Cardiac fibroblast (primary cell): Measurements from ENCODE around the gene DPCD.

ENCODE experiments used
- DNase-seq, 2 donors: peaks; one replicate each; pipeline versions ENCODE4 v3.0.0 to v3.0.0-alpha.2; 2010; ENCODE audit warnings: low read depth in 2 of 2
- H3K4me3 ChIP-seq, 2 donors: replicated peaks in 1 of 2; 1 replicate in 1 of 2; 2 replicates in 1 of 2; pipeline ENCODE4 v1.5.1; 2011; ENCODE audit warnings: low read depth in 2 of 2, low read length in 2 of 2, mild to moderate bottlenecking in 2 of 2, moderate library complexity in 1 of 2
- CTCF ChIP-seq: IDR thresholded peaks from one replicate; pipeline ENCODE4 v1.5.1; 2011; ENCODE audit warnings: low read depth, mild to moderate bottlenecking, low read length, inconsistent platforms

Gene DPCD

DNA sequence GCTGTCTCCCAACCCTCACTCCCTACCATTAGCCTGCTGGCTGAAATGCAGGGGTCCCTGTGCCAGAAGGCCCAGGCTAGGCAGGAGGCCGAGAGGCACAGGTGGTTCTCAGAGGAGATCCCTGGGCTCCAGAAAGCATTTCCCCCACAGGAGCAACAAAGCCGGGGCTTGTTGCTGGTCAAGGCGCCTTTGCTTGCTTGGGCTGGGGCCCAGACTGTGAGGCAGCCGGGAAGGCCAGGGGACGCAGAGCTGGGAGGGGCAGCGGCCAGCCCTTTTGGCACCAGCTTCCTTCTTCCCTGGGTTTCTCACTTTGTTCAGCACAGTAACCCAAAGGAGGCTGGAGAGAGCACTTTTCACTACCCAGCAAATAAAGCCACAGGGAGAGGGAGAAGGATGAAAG, 58.2 kb downstream of the DPCD start:
- no peak for DNase-seq
- no peak for TF ChIP-seq CTCF
- no peak overlapping the region for H3K4me3 ChIP-seq

DNA sequence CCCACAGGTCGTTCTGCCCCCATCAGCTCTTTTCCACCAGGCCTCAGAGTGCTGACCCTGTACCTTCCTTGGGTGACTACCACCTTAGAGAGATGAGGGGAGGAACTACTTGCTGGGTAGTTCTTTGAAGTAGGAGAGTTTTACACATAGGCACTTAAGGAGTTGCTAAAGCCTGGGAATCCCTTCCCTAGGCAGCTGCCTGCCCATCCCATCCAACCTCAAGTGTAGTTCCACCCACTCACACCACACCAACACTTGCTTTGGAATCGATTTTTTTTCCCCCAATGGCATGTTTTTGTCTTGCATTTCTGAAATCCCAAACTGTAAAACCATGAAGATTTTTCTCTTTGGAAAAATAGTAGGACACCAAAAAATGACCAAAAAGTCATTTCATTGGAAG, 59.1 kb downstream of the DPCD start:
- no peak for DNase-seq
- no peak overlapping the region for H3K4me3 ChIP-seq
- no peak for TF ChIP-seq CTCF

GRCh38 chr10:101649525-101650085, 61.5 kb downstream of the DPCD start:
- TF ChIP-seq CTCF = no peak
- no peak overlapping the region for H3K4me3 ChIP-seq
- DNase-seq = peak in 1 of 2 donors; percentile 11

DNA sequence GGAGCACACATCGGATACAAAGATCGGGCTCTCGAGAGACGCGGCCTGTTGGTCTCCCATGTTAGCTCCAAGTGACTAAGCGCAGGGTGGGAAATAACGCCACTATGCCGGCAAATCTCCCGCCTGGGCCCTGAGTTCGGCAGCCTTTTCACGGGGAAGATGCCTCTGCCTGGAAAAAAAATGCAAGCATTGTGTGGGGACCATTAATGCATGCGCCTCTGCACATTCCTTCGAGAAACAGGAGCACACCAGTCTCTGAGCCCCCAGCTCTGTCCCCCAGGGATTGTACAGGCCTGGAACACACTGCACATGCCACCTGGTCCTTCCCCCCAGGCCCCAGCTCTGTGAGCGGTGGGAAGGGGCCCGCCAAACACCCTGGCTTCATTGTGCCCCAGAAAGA, 62.7 kb downstream of the DPCD start:
- TF ChIP-seq CTCF = no peak
- no peak for DNase-seq
- no peak overlapping the region for H3K4me3 ChIP-seq

DNA sequence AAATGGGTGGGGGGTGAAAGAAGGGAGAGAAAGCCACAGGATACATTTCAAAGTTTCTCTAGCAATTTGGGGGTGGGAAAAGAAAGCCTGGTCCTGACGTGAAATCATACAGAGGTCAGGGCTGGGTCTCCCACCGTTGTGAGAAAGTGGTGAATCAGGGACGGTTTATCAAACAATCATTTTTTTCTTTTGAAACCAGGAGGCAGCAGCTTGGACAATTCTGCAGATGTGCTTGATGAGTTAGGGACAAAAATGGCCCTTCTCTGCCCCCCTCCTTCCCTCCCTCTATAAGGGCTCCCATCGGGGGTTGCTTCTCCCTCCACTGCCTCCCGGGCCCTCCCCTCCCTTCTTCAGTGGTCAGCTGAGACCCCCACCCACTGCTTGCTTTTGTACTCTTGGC, 63.2 kb downstream of the DPCD start:
- TF ChIP-seq CTCF = no peak
- no peak overlapping the region for H3K4me3 ChIP-seq

DNA sequence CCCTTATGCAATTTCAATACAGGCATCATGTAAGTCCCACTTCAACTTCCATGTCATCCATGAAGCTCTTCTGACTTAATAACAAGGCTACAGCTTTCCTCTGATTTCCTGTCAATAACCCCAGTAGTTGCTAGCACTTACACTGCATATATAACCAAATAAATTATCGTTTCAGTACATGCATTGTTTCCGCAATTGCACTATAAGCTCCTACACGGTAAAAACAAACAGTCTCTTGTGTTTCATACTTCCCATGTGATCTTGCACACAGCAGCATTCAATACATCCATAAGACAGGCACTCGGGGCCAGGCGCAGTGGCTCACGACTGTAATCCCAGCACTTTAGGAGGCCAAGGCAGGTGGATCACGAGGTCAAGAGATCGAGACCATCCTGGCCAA, 65.4 kb downstream of the DPCD start:
- TF ChIP-seq CTCF = no peak
- DNase-seq = no peak
- H3K4me3 ChIP-seq = no peak overlapping the region

More for the DNA sequence above, 63.2 kb downstream of the DPCD start:
- DNase-seq = no peak

GRCh38 chr10:101655570-101655969, 67.4 kb downstream of the DPCD start:
- H3K4me3 ChIP-seq = no peak overlapping the region
- TF ChIP-seq CTCF = no peak
- peak; percentile 3 to 18 for DNase-seq
